ENCODE data around the gene IQCB1.

GRCh38 chr3:121809249-121809648, 25.6 kb downstream of the IQCB1 start:
- no peak for TF ChIP-seq CTCF (IDR thresholded peaks at IDR 0.05)
- no peak for TF ChIP-seq EP300 (IDR thresholded peaks at IDR 0.05)
- TF ChIP-seq POLR2A (IDR thresholded peaks at IDR 0.05) = no peak
